GM18870 (cell line): ENCODE data around the gene SNED1.

Experiments used
- ATAC-seq: cut with Tn5 transposase; IDR thresholded peaks from one replicate; pipeline ENCODE4 v1.9.1; 2021; ENCODE audit warnings: moderate library complexity; ENCODE audit not compliant: unreplicated experiment

The SNED1 gene

GRCh38 chr2:241142063-241142462 lies 143.6 kb downstream of the SNED1 start:
- no peak for ATAC-seq

DNA sequence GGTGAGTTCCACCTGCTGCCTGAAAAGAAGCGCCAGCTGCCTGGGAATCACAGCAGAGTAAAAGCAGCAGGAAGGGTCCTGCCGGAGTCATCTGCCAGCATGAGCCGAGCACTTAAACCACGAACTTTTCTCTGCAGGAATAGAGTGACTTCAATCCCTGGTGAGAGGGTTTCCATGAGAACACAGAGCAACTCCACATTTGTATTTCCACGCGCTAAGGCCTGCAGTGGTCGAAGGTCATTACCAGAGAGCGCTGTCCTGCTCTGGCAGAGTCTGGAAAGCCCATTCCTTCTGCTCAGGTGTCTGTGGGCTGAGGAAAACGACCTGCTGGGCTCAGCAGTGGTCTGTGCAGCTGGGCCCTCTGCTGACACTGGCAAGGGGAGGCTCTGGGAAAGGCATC lies 144.2 kb downstream of the SNED1 start:
- no peak for ATAC-seq
